Right lobe of liver (tissue), 4 donors: Measurements from ENCODE around the gene SFN.

ENCODE experiments used
- CTCF ChIP-seq, 4 donors: fragments of 200-600 bp in 3 of 4; fragments of 450-650 bp in 1 of 4; IDR thresholded peaks; one replicate each; pipeline versions ENCODE4 v1.5.1 to v1.8.0; 2016 to 2022; ENCODE audit warnings: antibody characterized with exemption in 4 of 4, mild to moderate bottlenecking in 2 of 4
- POLR2A ChIP-seq: fragments of 450-650 bp; IDR thresholded peaks from one replicate; pipeline ENCODE4 v1.6.1; 2017; ENCODE audit warnings: antibody characterized with exemption, mild to moderate bottlenecking
- donor health status: DM: no; HTN: no; CAD: no.
- donor health status: DM: no; HTN: no; CAD: no.
- donor health status: DM: no; HTN: yes; CAD: no.

GRCh38 chr1:26853600-26853999 is 9.3 kb upstream of the SFN start:
- TF ChIP-seq POLR2A (no peak), CTCF (IDR thresholded peaks at IDR 0.05) (no peak)
